ENCODE results near the gene JMJD6. TPM values are rescaled to one million over a fixed set of nuclear protein-coding genes. Genes with fewer than 3 reads are reported as not detected.

Gene JMJD6
- total and polyA plus RNA-seq, 9 of the 15 experiments (the other 6 are each of a cell fraction or from before 2014, with no cell fraction given) = 2.5 to 52.3 (median 36.3) TPM

DNA sequence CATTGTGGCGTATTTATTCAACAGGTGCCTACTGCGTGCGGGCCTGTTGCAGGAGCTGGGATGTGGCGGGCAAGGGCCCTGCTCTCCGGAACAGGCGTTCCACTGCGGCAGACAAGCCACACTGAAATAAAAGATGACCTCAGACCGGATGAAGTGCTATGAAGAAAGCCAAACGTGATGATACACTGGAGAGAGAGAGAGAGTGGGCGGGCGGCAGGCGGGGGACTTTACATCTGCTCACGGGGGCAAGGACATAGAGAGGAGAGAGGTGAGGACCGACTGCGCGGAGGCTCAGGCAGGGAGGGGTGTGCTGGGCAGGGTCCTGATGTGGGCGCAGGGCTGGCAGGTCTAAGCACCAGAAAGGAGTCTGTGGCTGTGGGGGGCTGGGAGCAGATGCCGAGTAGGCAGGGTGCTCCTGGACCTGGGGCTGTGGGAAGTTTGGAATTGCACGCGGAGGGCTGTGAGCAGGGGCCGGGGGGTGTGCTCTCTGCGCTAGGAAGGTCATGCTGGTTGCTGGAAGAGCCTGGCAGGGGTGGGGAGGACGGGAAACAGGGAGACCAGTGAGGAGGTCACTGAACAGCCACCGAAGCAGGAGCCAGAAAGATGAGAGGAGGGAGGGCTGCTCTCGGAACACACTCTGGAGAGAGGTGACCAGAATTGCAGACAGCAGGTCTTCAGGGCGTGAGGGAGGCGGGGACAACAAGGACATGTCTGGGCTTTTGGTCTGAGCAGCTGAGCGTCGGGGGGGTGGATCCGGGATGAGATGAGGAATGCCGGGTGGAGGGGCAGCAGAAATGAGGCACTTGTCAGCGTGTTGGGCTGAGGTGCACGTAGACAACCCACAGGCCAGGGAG lies 25.6 kb downstream of the JMJD6 start:
- H3K79me2 ChIP-seq (ENCODE audit: control insufficient read depth, insufficient read depth, low read length) = no peaks in the 10 kb centered on the region
- H3K4me1 ChIP-seq (replicated peaks in 1 of 2; ENCODE audit: control insufficient read depth in 2 of 2, insufficient read depth in 2 of 2, low read length in 2 of 2) = peaks cover 15 to 37% of the 10 kb centered on the region in 2 experiments
- H2AFZ ChIP-seq (ENCODE audit: low read depth, low read length) = no peak overlapping the region
- BruUV-seq (replicated peaks) = no TSS peak
- 0 out of 2 replicates have a peak, but pooled peaks cover 3% of the 10 kb centered on the region for H4K20me1 ChIP-seq (replicated peaks; ENCODE audit: control insufficient read depth, insufficient read depth, low read length)
- CTCF ChIA-PET (ENCODE audit: low intra/inter-chr PET ratio) = no interaction called here
- no peak overlapping the region for H3K27ac ChIP-seq (ENCODE audit: extremely low read depth, low read depth, low read length)
- peak overlapping the region in 1 of 2 experiments; percentile 71; a peak in 1 of 4 replicates for H3K9ac ChIP-seq (ENCODE audit: insufficient read depth in 1 of 2, low read depth in 2 of 2, low read length in 2 of 2)
- H3K9me1 ChIP-seq (ENCODE audit: control insufficient read depth, insufficient read depth, low read length) = no peaks in the 10 kb centered on the region
- WGBS (ENCODE audit: insufficient coverage, low coverage, missing lambda C conversion rate) = 45% methylated on average over 27 of the region's 33 CpGs
- no peak overlapping the region for H3K4me3 ChIP-seq
- no peaks in the 10 kb centered on the region for H3K27me3 ChIP-seq (ENCODE audit: control insufficient read depth in 2 of 2, insufficient read depth in 2 of 2, low read length in 2 of 2)
- H3K4me2 ChIP-seq (ENCODE audit: insufficient read depth, low read length) = no peak overlapping the region
- intact Hi-C loops (cut with micrococcal nuclease) = no loop called here
- no peaks in the 10 kb centered on the region for H3K9me3 ChIP-seq (replicated peaks; ENCODE audit: control insufficient read depth, insufficient read depth, low read depth, low read length)
- H3K36me3 ChIP-seq (ENCODE audit: control insufficient read depth, insufficient read depth, low read length) = no peaks in the 10 kb centered on the region
- ATAC-seq (no peak), DNase-seq (ENCODE audit: extremely low read depth in 1 of 4, low spot score in 3 of 4) (no peak), FAIRE-seq (no peak)
- POLR2A ChIA-PET = interaction anchor here (0.6 to 1.3 kb wide), 2 partner anchors 24 to 142 kb away, joined by 3 read pairs; no protein-coding TSS in a partner anchor
- in situ Hi-C loops (cut with MboI) = no loop called here
- TF ChIP-seq KDM5B (IDR thresholded peaks at IDR 0.05; ENCODE audit: insufficient replicate concordance, low read depth, low read length) = no peak
- peak; percentile 47; the same call in 1 of the 2 replicates for TF ChIP-seq MEF2A (IDR thresholded peaks at IDR 0.05; ENCODE audit: control insufficient read depth, low read depth, low read length)
- TF ChIP-seq, protein P1, sequence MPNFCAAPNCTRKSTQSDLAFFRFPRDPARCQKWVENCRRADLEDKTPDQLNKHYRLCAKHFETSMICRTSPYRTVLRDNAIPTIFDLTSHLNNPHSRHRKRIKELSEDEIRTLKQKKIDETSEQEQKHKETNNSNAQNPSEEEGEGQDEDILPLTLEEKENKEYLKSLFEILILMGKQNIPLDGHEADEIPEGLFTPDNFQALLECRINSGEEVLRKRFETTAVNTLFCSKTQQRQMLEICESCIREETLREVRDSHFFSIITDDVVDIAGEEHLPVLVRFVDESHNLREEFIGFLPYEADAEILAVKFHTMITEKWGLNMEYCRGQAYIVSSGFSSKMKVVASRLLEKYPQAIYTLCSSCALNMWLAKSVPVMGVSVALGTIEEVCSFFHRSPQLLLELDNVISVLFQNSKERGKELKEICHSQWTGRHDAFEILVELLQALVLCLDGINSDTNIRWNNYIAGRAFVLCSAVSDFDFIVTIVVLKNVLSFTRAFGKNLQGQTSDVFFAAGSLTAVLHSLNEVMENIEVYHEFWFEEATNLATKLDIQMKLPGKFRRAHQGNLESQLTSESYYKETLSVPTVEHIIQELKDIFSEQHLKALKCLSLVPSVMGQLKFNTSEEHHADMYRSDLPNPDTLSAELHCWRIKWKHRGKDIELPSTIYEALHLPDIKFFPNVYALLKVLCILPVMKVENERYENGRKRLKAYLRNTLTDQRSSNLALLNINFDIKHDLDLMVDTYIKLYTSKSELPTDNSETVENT (CRISPR knock-in tag; IDR thresholded peaks at IDR 0.05) = no peak
- peak; percentile 81 for TF ChIP-seq EGR1 (conservative IDR thresholded peaks at IDR 0.05)
- 0 out of 2 replicates have a peak, but pooled peaks have one; percentile 24 for TF ChIP-seq ETV1 (tag; conservative IDR thresholded peaks at IDR 0.05; ENCODE audit: low read depth)
- TF ChIP-seq, protein P2, sequence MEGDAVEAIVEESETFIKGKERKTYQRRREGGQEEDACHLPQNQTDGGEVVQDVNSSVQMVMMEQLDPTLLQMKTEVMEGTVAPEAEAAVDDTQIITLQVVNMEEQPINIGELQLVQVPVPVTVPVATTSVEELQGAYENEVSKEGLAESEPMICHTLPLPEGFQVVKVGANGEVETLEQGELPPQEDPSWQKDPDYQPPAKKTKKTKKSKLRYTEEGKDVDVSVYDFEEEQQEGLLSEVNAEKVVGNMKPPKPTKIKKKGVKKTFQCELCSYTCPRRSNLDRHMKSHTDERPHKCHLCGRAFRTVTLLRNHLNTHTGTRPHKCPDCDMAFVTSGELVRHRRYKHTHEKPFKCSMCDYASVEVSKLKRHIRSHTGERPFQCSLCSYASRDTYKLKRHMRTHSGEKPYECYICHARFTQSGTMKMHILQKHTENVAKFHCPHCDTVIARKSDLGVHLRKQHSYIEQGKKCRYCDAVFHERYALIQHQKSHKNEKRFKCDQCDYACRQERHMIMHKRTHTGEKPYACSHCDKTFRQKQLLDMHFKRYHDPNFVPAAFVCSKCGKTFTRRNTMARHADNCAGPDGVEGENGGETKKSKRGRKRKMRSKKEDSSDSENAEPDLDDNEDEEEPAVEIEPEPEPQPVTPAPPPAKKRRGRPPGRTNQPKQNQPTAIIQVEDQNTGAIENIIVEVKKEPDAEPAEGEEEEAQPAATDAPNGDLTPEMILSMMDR (IDR thresholded peaks at IDR 0.05 in 2 of 3, conservative IDR thresholded peaks at IDR 0.05 in 1 of 3; ENCODE audit: insufficient read depth in 2 of 3, low read depth in 1 of 3, low read length in 3 of 3) = no peak
- no peak for TF ChIP-seq COPS2 (conservative IDR thresholded peaks at IDR 0.05)
- TF ChIP-seq CBX3 (IDR thresholded peaks at IDR 0.05; ENCODE audit: borderline replicate concordance in 1 of 2, low read length in 2 of 2) = no peak
- TF ChIP-seq, protein P3, sequence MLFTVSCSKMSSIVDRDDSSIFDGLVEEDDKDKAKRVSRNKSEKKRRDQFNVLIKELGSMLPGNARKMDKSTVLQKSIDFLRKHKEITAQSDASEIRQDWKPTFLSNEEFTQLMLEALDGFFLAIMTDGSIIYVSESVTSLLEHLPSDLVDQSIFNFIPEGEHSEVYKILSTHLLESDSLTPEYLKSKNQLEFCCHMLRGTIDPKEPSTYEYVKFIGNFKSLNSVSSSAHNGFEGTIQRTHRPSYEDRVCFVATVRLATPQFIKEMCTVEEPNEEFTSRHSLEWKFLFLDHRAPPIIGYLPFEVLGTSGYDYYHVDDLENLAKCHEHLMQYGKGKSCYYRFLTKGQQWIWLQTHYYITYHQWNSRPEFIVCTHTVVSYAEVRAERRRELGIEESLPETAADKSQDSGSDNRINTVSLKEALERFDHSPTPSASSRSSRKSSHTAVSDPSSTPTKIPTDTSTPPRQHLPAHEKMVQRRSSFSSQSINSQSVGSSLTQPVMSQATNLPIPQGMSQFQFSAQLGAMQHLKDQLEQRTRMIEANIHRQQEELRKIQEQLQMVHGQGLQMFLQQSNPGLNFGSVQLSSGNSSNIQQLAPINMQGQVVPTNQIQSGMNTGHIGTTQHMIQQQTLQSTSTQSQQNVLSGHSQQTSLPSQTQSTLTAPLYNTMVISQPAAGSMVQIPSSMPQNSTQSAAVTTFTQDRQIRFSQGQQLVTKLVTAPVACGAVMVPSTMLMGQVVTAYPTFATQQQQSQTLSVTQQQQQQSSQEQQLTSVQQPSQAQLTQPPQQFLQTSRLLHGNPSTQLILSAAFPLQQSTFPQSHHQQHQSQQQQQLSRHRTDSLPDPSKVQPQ (CRISPR knock-in tag; IDR thresholded peaks at IDR 0.05; ENCODE audit: borderline replicate concordance) = no peak
- TF ChIP-seq CHCHD3 (CRISPR knock-in tag; IDR thresholded peaks at IDR 0.05) = no peak
- TF ChIP-seq, protein P4, sequence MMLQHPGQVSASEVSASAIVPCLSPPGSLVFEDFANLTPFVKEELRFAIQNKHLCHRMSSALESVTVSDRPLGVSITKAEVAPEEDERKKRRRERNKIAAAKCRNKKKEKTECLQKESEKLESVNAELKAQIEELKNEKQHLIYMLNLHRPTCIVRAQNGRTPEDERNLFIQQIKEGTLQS (IDR thresholded peaks at IDR 0.05) = peak; percentile 47
- TF ChIP-seq, protein P4 (CRISPR knock-in tag; conservative IDR thresholded peaks at IDR 0.05) = no peak
- no peak for TF ChIP-seq ARNT (IDR thresholded peaks at IDR 0.05)
